ENCODE results near the gene MAP7D3. TPM values are rescaled to one million over a fixed set of nuclear protein-coding genes. Genes with fewer than 3 reads are reported as not detected.

The MAP7D3 gene
- total and polyA plus RNA-seq, 2 of the 4 experiments (the other 2 are of a cell fraction): 10.0 to 23.8 TPM

DNA sequence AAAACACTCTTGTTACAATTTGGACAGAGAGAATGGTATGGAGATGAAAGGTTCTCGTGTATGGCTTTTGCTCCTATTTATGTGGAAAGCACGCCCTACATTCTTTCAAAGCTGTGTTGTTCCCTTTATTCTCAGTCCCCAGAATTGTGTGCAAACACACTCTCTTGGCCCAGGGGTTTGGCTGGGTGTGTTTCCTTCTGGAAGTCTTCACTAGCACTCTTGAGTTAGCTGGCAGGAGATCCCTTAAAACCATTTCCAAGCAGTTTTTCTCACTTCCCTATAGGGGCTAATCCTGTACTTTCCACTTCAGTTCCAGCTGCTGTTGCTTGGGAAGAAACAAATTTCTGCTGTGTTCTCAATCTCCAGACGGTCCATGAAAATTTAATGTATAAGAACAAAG is 68.8 kb downstream of the MAP7D3 start:
- POLR2A ChIA-PET (ENCODE audit: unreplicated experiment): no interaction called here
- no peak overlapping the region for H4K91ac ChIP-seq (ENCODE audit: insufficient read depth, low read depth, low read length)
- no peak overlapping the region for H3K4ac ChIP-seq (ENCODE audit: low read depth, low read length)
- no TSS peak for BruUV-seq (replicated peaks)
- no peak overlapping the region for H4K8ac ChIP-seq (ENCODE audit: low read depth in 2 of 2, low read length in 2 of 2)
- no peak overlapping the region for H2BK120ac ChIP-seq (ENCODE audit: low read depth, low read length)
- no peak overlapping the region for H3K4me2 ChIP-seq (ENCODE audit: low read depth, low read length)
- no peak overlapping the region for H3K14ac ChIP-seq (replicated peaks; ENCODE audit: low read depth, low read length)
- no peak overlapping the region for H3K18ac ChIP-seq (ENCODE audit: low read depth, low read length)
- no peaks in the 10 kb centered on the region for H4K20me1 ChIP-seq (ENCODE audit: insufficient read depth, low read length)
- in situ Hi-C loops (cut with MboI; ENCODE audit: low sequenced_read_pairs) (no loop called here), dilution Hi-C loops (cut with HindIII; ENCODE audit: low sequenced_read_pairs, unreplicated experiment) (no loop called here), intact Hi-C loops (cut with micrococcal nuclease) (no loop called here)
- TF ChIP-seq RFX5 (IDR thresholded peaks at IDR 0.05; ENCODE audit: low read depth, low read length): no peak
- TF ChIP-seq MAFK (IDR thresholded peaks at IDR 0.05; ENCODE audit: low read depth, low read length): no peak
- TF ChIP-seq, protein P1, sequence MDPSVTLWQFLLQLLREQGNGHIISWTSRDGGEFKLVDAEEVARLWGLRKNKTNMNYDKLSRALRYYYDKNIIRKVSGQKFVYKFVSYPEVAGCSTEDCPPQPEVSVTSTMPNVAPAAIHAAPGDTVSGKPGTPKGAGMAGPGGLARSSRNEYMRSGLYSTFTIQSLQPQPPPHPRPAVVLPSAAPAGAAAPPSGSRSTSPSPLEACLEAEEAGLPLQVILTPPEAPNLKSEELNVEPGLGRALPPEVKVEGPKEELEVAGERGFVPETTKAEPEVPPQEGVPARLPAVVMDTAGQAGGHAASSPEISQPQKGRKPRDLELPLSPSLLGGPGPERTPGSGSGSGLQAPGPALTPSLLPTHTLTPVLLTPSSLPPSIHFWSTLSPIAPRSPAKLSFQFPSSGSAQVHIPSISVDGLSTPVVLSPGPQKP (IDR thresholded peaks at IDR 0.05; ENCODE audit: borderline replicate concordance, low read depth, low read length): no peak
- TF ChIP-seq, protein P2, sequence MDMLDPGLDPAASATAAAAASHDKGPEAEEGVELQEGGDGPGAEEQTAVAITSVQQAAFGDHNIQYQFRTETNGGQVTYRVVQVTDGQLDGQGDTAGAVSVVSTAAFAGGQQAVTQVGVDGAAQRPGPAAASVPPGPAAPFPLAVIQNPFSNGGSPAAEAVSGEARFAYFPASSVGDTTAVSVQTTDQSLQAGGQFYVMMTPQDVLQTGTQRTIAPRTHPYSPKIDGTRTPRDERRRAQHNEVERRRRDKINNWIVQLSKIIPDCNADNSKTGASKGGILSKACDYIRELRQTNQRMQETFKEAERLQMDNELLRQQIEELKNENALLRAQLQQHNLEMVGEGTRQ (IDR thresholded peaks at IDR 0.05; ENCODE audit: low read depth, low read length): no peak
- no peak overlapping the region for H2AFZ ChIP-seq (replicated peaks; ENCODE audit: low read length, poor library complexity)
- H3K27me3 ChIP-seq (ENCODE audit: control insufficient read depth, insufficient read depth, low read length): no peaks in the 10 kb centered on the region
- H3K27ac ChIP-seq (ENCODE audit: insufficient read depth, low read length): no peak overlapping the region
- H3K9ac ChIP-seq (ENCODE audit: low read depth, low read length): no peak overlapping the region
- CTCF ChIA-PET: no interaction called here
- no peak overlapping the region for H3K56ac ChIP-seq (ENCODE audit: extremely low read depth, insufficient read depth, low read length)
- H3K9me1 ChIP-seq (ENCODE audit: insufficient read depth, low read length): peaks cover 3% of the 10 kb centered on the region; the same call in 1 of the 2 replicates
- ATAC-seq (ENCODE audit: low read depth) (no peak), DNase-seq (no peak)
- no peak overlapping the region for H2AK9ac ChIP-seq (replicated peaks; ENCODE audit: low read depth, low read length, poor library complexity)
- no peak overlapping the region for H2AK5ac ChIP-seq (ENCODE audit: low read depth, low read length)
- H2BK5ac ChIP-seq (ENCODE audit: low read depth, low read length, poor library complexity, severe bottlenecking): no peak overlapping the region
- H2BK15ac ChIP-seq (ENCODE audit: low read depth, low read length): no peak overlapping the region
- H3K36me3 ChIP-seq (ENCODE audit: control insufficient read depth, insufficient read depth, low read length): peaks cover 2% of the 10 kb centered on the region
- H3K23ac ChIP-seq (ENCODE audit: low read depth, low read length): peak overlapping the region; percentile 31; the same call in 1 of the 2 replicates
- H3K4me1 ChIP-seq (ENCODE audit: control insufficient read depth, insufficient read depth, low read length): peaks cover 2% of the 10 kb centered on the region; the same call in 1 of the 2 replicates
- whole genome bisulfite sequencing, 2 experiments (ENCODE audit: extremely low coverage in 2 of 2, insufficient read length in 1 of 2): no CpG with 5 or more reads among the region's 3 CpGs
- no peaks in the 10 kb centered on the region for H3K9me3 ChIP-seq (ENCODE audit: control insufficient read depth, insufficient read depth, low read length)
- H4K5ac ChIP-seq (ENCODE audit: low read depth, low read length): no peak overlapping the region
- H3K79me1 ChIP-seq (ENCODE audit: low read depth in 1 of 2, low read length in 2 of 2): peaks cover 3 to 9% of the 10 kb centered on the region in 2 experiments; a peak in 1 of 4 replicates
- no peak overlapping the region for H3K4me3 ChIP-seq (ENCODE audit: insufficient read depth, low read depth, low read length)
- no peak overlapping the region for H2BK20ac ChIP-seq (ENCODE audit: low read depth, low read length)
